ENCODE data around the gene USP10.

- TF ChIP-seq CTCF (conservative IDR thresholded peaks at IDR 0.05; ENCODE audit: low read length) (no peak), EZH2phosphoT487 (IDR thresholded peaks at IDR 0.05; ENCODE audit: borderline replicate concordance, low read depth, low read length) (no peak)
Measured at GRCh38 chr16:84677849-84678248, 22.0 kb upstream of the USP10 start.

Data from OCI-LY7 (cell line).